COR-L47 (cell line): ENCODE data around the gene GID8.

ENCODE experiments used
- DNase-seq: peaks from one replicate; lab custom pipeline; 2025; lab: John Stamatoyannopoulos, UW

The GID8 gene

GRCh38 chr20:62943396-62943795 is 5.4 kb downstream of the GID8 start:
- no peak for DNase-seq

GRCh38 chr20:62944184-62944583 is 6.2 kb downstream of the GID8 start:
- no peak for DNase-seq

- DNase-seq, result no peak
Measured at GRCh38 chr20:62944746-62945145, 6.8 kb downstream of the GID8 start.

GRCh38 chr20:62945771-62946339 is 7.9 kb downstream of the GID8 start:
- DNase-seq, result no peak

GRCh38 chr20:62946918-62947317 is 9.0 kb downstream of the GID8 start:
- no peak for DNase-seq

GRCh38 chr20:62947532-62948300 is 9.8 kb downstream of the GID8 start:
- no peak for DNase-seq

- DNase-seq, result no peak
Measured at GRCh38 chr20:62949153-62949821, 11.3 kb downstream of the GID8 start.

GRCh38 chr20:62949962-62950361 is 12.0 kb downstream of the GID8 start:
- DNase-seq, result no peak

GRCh38 chr20:62950741-62951140 is 12.8 kb downstream of the GID8 start:
- no peak for DNase-seq

DNA sequence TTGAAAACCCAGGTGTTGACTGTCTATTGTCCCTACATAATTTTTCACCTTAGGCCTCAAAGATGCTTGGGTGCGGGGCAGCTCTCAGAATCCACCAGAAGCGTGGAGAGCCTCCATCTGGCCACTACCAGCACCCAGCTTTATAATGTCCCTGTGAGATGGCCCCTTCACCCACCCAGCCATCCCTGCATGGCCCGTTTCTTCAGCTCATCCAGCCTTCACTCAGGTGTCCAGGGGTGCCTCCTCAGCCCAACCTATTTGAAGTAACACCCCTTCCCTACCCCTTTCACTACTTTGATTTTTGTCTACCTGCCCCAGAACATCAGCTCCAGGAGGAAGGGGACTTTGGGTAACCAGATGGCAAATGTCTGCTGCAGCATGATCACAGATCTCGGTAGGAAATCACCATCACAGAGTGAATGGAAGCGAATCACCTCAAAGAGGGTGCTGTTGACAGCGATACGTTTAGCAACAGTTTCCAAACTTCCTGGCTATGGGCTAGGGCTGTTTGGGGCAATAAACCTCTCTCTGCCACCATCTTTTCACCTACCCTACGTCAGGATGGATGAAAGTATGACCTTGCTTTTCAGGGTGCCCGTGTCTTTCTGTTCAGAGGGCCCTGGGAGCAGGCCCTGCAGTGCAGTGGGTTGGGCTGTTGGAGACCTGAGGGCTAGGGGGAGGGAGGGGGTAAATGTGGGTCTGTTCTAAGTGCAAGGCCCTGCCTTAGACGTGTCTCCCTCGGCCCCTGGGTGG is 13.4 kb downstream of the GID8 start:
- no peak for DNase-seq

DNA sequence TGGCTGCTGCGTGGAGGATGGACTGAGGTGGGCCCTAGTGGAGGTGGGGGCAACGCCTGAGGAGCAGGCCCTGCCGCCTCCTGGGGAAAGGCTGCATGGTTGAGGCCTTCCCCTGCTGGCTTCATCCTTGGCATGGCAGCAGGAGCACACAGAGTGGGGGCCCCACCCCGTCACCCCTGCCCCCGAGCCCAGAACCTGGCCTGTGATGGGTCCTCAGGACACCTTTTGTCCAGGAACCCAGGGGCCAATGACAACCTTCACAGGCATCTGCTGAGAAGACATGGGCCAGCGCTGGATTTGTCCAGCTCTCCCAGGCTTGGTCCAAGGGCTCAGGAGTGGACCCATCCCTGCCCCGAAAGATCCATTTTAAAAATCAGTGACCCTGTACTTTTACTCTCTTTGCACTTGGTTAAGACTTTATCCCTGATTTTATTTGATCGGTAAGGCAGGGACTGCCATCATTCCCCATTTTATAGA is 14.0 kb downstream of the GID8 start:
- no peak for DNase-seq

DNA sequence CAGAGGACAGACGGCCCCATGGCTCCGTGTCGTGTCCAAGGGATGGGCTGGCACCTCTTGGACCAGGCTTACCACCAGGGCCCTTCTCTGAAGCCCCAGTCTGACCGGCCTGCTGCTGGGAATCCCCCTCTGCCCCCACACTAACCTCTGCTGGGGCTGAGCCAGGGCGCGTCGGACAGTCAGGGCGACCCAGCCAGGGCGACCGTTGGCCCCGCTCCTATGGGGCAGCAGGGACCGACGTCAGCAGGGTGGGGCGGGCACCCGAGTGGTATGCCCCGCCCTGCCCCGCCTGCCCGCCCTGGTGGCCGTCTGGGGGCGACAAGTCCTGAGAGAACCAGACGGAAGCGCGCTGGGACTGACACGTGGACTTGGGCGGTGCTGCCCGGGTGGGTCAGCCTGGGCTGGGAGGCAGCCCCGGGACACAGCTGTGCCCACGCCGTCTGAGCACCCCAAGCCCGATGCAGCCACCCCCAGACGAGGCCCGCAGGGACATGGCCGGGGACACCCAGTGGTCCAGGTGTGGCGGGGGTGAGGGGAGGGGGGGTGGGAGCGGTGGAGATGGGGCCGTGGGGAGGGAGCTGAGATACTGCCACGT is 14.5 kb downstream of the GID8 start, which contains the start of gene SLC17A9:
Gene SLC17A9, plus strand, starts transcription at position 337 of the 595 bp plus-strand sequence. Its CDS starts 122 bp downstream, at position 459.
- DNase-seq, result no peak

DNA sequence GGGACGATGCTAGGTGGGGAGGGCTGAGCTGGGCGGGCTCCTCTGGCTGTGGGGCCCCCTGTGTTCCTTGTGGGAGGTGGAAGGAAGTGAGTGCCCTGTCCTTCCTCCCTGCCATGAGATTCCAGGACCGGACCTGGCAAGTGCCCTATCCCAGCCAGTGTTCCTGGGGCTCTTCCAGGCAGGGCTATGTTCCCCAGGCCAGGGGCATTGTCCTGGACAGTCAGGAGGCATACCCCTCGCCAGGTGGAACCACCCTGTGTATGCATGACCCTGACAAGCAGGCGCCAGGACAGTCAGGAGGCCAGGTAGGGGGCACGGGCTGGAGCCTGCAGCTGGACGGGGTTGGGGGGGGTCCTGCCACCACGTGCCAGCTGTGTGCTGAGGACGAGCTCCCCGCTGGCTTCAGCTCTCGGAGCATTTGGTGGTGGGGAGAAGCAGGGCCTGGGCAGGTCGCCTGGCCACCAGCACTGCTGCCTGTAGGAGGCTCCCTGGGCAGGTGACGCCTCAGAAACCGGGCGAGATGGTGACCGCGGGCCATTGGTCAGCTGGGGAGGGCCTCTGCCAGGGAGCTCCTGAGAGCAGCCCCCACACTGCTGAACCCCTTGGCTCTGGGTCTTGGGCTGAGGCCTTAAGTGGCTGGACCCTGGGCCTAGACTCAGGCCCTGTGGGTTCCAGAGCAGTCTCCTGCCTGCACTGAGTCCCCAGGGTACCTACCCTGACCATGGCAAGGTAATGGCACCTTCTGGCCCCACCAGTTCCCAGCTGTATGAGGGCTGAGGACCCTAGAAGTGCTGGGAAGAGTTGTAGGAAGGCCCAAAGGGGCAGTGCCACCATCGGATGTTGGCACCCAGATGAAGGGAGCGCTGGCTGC is 15.3 kb downstream of the GID8 start:
- no peak for DNase-seq

DNA sequence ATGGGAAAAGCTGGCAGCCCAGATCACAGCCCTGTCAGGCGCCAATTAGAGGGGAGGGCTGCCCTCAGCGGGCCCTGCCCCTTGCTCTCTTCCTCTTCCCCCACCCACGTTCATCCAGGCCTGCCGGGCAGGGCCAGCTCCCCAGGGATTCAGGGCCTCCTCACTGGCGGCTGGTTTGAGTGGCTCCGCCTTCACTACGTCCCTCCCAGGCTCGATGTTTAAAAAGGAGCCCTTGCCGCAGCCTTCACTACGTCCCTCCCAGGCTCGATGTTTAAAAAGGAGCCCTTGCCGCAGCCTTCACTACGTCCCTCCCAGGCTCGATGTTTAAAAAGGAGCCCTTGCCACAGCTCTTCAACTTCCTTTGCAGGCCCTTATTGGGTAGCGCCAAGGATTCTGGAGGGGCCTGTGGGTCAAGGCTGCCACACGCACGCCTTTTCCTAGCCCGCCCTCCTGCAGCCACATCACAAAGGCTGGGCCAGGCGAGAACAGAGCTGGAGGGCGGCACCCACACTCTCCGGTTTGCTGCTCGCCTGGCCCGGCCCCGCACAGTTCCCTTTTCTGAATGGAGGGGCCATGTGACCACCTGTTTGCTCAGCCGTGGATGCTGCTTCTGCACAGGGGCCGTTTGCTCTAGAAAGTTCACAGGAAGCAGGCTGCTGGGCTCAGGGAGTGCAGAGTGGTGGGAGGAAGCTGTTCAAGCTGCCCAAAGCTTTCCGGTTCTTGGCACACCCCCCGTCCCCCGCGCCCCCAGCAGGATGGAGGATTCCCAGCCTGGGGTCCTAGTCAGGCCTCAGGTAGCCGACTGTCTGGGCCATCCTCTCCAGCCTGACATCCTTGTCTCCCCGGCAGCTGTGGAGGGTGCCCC is 16.1 kb downstream of the GID8 start:
- DNase-seq, result peak; percentile 91

DNA sequence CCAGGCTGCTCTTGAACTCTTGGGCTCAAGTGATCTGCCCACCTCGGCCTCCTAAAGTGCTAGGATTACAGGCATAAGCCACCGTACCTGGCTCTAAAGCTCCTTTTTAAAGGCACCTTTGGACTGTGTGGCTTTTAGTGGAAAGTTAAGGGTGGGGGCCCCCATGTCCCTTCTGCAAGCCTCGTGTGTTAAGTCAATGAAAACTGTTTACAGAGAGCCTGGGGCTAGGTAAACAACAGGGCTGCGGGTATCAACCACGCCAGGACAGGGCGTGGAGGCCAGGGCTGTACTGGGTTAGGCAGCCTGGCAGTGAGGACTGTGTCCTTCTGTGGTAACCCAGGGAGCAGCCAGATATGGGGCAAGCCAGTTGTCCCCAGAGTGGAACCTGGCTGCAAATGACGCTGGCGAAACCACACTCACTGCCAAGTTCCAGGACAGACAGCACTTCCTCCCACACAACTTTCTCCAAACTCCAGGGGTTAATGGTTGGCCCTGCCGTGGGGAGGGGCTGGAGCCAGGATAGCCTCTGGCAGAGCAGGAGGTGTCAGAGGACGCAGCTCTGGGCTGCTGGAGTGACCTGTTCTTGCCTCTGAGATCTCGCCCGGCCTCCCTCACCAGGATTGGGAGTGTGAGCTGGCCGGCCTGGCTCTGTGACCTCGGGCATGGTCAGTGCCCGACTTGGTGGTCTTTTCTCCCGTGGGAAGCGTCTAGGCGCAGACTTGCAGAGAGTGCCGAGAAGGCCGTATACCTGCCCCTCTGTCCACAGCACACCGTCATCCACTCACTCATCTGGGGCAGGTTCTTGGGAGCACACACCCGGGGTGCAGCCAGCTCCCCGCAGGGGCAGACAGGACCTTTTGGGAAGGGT is 17.8 kb downstream of the GID8 start:
- DNase-seq, result no peak

- no peak for DNase-seq
Measured at GRCh38 chr20:62956387-62957135, 18.6 kb downstream of the GID8 start.

- no peak for DNase-seq
Measured at GRCh38 chr20:62957136-62958117, 19.5 kb downstream of the GID8 start.
